Heart left ventricle (tissue), 13 donors: Measurements from ENCODE around the gene SELENOF.

Experiments
- CTCF ChIP-seq, 12 donors: fragments of 200-600 bp; sonication (generic) in 4 of 12; IDR thresholded peaks; one replicate each; pipeline versions ENCODE4 v1.5.0 to v1.8.0; 2018 to 2022; ENCODE audit warnings: antibody characterized with exemption in 12 of 12, mild to moderate bottlenecking in 5 of 12
- POLR2A ChIP-seq, 2 donors: fragments of 450-650 bp; IDR thresholded peaks; one replicate each; pipeline ENCODE4 v1.6.1; 2017; ENCODE audit warnings: antibody characterized with exemption in 2 of 2, mild to moderate bottlenecking in 2 of 2, moderate library complexity in 2 of 2
- donor health status: ischemic (EF 13 %, LVEDD 7.1; RV severe dilation, severe dysfunction).
- donor health status: DM: no; HTN: yes; CAD: no.
- donor health status: DM: no; HTN: no; CAD: no.
- donor health status: ischemic (EF 25% LVEDD 6.9; RV normal size, moderate dysfunction).
- donor health status: ischemic (EF 25% LVEDD 5.7; RV mildly dilated, moderate dysfunction).
- donor health status: ischemic (EF 35%, LVEDD 5.7; RV mildly dilated, moderate dysfunction).
- donor health status: nonischemic (EF 11% LVEDD 7.7; RV severe dilation, severe dysfunction).
- donor health status: DM: yes; HTN: yes; CAD: no.
- donor health status: PGD.
- donor health status: ischemic (EF 29% LVEDD 5.4; RV normal size, mild dysfunction).
- donor health status: nonischemic (EF 23%, LVEDD 6.1; RV moderate dilation, normal function).

GRCh38 chr1:86875722-86876121 is 38.2 kb downstream of the SELENOF start:
- TF ChIP-seq CTCF (IDR thresholded peaks at IDR 0.05) (no peak), POLR2A (IDR thresholded peaks at IDR 0.05) (no peak)
